Endothelial cell (in vitro differentiated cells): ENCODE data around the gene CEP131. TPM values are rescaled to one million over a fixed set of nuclear protein-coding genes. Genes with fewer than 3 reads are reported as not detected.

Experiments used
- DNase-seq: peaks from one replicate; pipeline ENCODE4 v3.0.0; 2021; ENCODE audit warnings: low spot score
- H3K27ac Mint-ChIP-seq: one replicate; pipeline ENCODE4 v1.8.0; 2021; ENCODE audit warnings: mixed read lengths, inconsistent platforms; ENCODE audit not compliant: unreplicated experiment
- H3K27me3 Mint-ChIP-seq: one replicate; pipeline ENCODE4 v1.8.0; 2021; ENCODE audit warnings: mild to moderate bottlenecking, moderate library complexity, mixed read lengths, inconsistent platforms; ENCODE audit not compliant: unreplicated experiment
- H3K36me3 Mint-ChIP-seq: one replicate; pipeline ENCODE4 v1.8.0; 2021; ENCODE audit warnings: mild to moderate bottlenecking, low read depth, mixed read lengths, inconsistent platforms; ENCODE audit not compliant: unreplicated experiment
- H3K4me1 Mint-ChIP-seq: one replicate; pipeline ENCODE4 v1.8.0; 2021; ENCODE audit warnings: mild to moderate bottlenecking, mixed read lengths, inconsistent platforms; ENCODE audit not compliant: unreplicated experiment
- H3K4me3 Mint-ChIP-seq: one replicate; pipeline ENCODE4 v1.8.0; 2021; ENCODE audit warnings: mild to moderate bottlenecking, mixed read lengths, inconsistent platforms; ENCODE audit not compliant: unreplicated experiment
- H3K9me3 Mint-ChIP-seq: one replicate; pipeline ENCODE4 v1.8.0; 2021; ENCODE audit warnings: mixed read lengths, inconsistent platforms; ENCODE audit not compliant: unreplicated experiment
- CTCF ChIP-seq: fragments of 200-600 bp; sonication (generic); IDR thresholded peaks from one replicate; pipeline ENCODE4 v1.5.0; 2021; ENCODE audit warnings: antibody characterized with exemption; ENCODE audit not compliant: unreplicated experiment
- total RNA-seq: library from RNA; stranded (reverse); fragmentation: NEBNext Ultra II Directional; extraction: Animal tissue kit (Norgen Biotek cat#: 25700); gene quantifications from one replicate; pipeline ENCODE4 v1.2.1, GENCODE V29; 2021; ENCODE audit not compliant: unreplicated experiment

CEP131 gene
- total RNA-seq, 1 donor from 2014 or later = 21.1 TPM

GRCh38 chr17:81243333-81243664 is 20.5 kb upstream of the CEP131 start:
- H3K27me3 Mint-ChIP-seq = peaks cover 20% of the 10 kb centered on the region

GRCh38 chr17:81242421-81243332 is 19.9 kb upstream of the CEP131 start:
- TF ChIP-seq CTCF = no peak
- H3K27ac Mint-ChIP-seq = peak overlapping the region; percentile 30
- H3K4me1 Mint-ChIP-seq = peaks cover 5% of the 10 kb centered on the region
- H3K4me3 Mint-ChIP-seq = no peak overlapping the region
- H3K9me3 Mint-ChIP-seq = no peaks in the 10 kb centered on the region
- no peak for DNase-seq
- H3K36me3 Mint-ChIP-seq = no peaks in the 10 kb centered on the region
- H3K27me3 Mint-ChIP-seq = peaks cover 16% of the 10 kb centered on the region

More at GRCh38 chr17:81243333-81243664, 20.5 kb upstream of the CEP131 start:
- DNase-seq = no peak
- Mint-ChIP-seq H3K36me3 (peaks cover 4% of the 10 kb centered on the region), H3K27ac (no peak overlapping the region), H3K4me1 (no peaks in the 10 kb centered on the region), H3K9me3 (no peaks in the 10 kb centered on the region), H3K4me3 (no peak overlapping the region)
- no peak for TF ChIP-seq CTCF

- Mint-ChIP-seq H3K27ac (peak overlapping the region; percentile 30), H3K4me1 (peaks cover 6% of the 10 kb centered on the region), H3K36me3 (no peaks in the 10 kb centered on the region), H3K9me3 (no peaks in the 10 kb centered on the region), H3K4me3 (no peak overlapping the region), H3K27me3 (peaks cover 16% of the 10 kb centered on the region)
- DNase-seq = peak; percentile 83
- TF ChIP-seq CTCF = peak; percentile 78
Measured at GRCh38 chr17:81241648-81242420, 19.1 kb upstream of the CEP131 start.

DNA sequence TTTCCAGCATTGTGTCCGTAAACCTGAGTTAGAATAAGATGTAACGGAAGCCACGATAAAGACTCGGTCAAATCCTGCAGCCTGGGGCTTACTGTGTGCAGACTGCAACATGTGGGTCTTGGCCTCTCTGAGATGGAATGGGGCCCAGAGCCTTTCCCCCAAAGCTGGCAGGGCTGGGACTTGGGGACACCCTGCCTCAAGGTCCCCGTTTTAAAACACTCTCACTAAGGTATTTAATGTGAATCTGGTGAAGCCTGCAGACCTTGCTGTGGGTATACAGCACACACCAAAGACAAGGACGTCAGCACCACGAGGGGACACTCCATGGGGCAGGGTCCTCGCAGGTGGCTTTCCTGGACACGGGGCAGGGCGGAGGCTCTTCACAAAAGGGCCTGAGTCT is 18.4 kb upstream of the CEP131 start:
- H3K36me3 Mint-ChIP-seq = no peaks in the 10 kb centered on the region
- TF ChIP-seq CTCF = no peak
- peaks cover 15% of the 10 kb centered on the region for H3K27me3 Mint-ChIP-seq
- DNase-seq = no peak
- H3K4me1 Mint-ChIP-seq = peaks cover 6% of the 10 kb centered on the region
- H3K9me3 Mint-ChIP-seq = no peaks in the 10 kb centered on the region
- no peak overlapping the region for H3K27ac Mint-ChIP-seq
- peak overlapping the region; percentile 65 for H3K4me3 Mint-ChIP-seq
